GM19324 (cell line): ENCODE data around the gene SENP7.
"Not testable (repeated sequence)": the region's sequence is repeated elsewhere in the genome, so short reads cannot be mapped to it uniquely, and the experiment has no call there.

Source experiments
- ATAC-seq: cut with Tn5 transposase; IDR thresholded peaks from one replicate; pipeline ENCODE4 v1.9.1; 2021; ENCODE audit warnings: mild to moderate bottlenecking, moderate library complexity; ENCODE audit not compliant: unreplicated experiment, low FRiP score

The SENP7 gene

GRCh38 chr3:101377796-101378195, 135.2 kb downstream of the SENP7 start:
- ATAC-seq = no peak

DNA sequence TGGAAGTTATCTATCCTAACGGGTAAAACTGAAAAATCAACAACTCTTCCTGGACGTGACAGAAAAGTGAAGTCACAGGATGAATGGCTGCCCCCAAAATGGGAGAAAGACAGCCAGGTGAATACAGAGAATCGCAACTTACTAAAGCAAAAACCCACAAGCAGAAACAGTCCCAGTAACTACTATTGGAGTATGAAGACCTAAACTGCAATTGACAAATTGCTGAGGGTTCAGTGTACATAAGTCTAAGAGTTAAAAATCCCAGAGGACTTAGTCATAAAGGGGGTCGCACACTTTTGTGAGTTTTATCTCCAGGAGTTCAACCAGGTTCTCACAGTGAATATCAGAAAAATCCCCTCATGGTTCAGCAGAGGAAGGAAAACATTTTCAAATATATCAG, 135.8 kb downstream of the SENP7 start:
- ATAC-seq = no peak

DNA sequence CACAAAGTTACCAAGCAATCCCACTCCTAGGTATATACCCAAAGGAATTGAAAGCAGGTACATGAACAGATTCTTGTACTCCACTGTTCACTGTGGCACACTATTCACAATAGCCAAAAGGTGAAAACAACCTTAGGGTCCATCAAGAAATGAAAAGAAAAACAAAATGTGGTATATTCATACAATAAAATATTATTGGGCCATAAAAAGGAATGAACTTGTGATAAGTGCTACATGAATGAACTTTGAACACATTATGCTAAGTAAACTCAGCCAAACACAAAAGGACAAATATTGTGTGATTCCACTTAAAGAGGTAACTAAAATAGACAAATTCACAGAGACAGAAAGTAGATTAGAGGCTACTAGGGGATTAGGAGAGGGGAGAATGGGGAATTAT, 137.4 kb downstream of the SENP7 start:
- ATAC-seq = no peak

DNA sequence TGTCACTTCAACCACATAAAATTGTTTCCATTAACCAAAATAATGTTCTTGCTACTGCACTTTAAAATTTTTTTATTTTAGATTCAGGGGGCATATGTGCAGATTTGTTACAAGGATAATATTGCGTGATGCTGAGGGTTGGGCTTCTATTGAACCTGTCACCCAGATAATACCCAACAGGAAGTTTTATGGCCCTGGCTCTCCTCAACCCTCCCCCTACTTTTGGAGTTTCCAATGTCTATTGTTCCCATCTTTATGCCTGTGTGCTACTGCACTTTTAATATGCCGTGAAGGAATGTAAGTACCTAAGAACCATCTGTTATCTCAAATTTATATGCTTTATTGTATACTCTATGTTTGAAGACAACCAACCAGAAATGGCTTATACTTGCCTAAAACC, 150.6 kb downstream of the SENP7 start:
- no peak for ATAC-seq

DNA sequence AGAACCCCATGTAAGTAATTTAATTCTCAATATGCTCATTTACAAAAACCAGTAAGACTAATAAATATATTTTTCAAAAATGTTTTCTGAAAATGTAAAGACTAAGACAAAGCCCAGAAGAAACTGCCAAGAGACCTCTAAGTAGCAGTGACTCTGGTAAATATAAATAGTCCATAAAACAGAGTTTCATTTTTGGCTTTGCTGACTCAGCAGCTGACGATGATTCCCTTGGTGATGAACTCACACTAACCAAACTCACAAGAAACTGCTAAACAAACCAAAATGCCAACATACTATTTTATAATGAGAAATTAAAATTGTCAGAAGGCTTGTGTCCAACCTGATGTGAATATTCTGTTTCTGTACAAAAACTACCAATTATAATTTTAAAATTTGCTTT, 161.2 kb downstream of the SENP7 start:
- ATAC-seq = no peak

GRCh38 chr3:101340591-101340990, 172.4 kb downstream of the SENP7 start:
- ATAC-seq = no peak

GRCh38 chr3:101333883-101334282, 179.1 kb downstream of the SENP7 start:
- ATAC-seq = no peak

- no peak for ATAC-seq
Observed at GRCh38 chr3:101329016-101329673, 183.9 kb downstream of the SENP7 start.

- no peak for ATAC-seq
Observed at GRCh38 chr3:101325393-101326134, 187.4 kb downstream of the SENP7 start.

GRCh38 chr3:101320475-101320874, 192.5 kb downstream of the SENP7 start, which contains the start of gene IMPG2:
Gene IMPG2, minus strand, starts transcription at chr3:101320575. Its CDS starts 203 bp downstream, at chr3:101320372.
- ATAC-seq = no peak

DNA sequence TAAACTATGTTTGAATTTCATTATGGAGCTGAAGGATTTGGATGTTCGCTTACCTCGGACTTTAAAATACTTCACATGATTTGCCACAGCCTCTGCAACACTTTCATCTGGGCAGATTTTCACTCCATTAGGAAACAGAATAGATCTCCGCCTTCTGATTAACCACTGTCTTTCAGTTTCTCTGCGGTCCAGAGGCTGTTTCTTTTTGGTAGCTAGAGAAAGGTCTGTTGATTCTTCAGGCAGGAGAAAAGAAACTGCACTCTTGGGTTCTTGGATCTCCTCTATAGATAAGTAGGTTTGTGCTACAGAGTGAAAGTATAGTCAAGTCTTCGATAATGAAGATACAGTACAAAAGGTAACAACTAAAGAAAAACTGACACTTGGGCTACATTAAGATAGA, 193.5 kb downstream of the SENP7 start:
- no peak for ATAC-seq

GRCh38 chr3:101312545-101312944, 200.5 kb downstream of the SENP7 start:
- ATAC-seq = no peak

- no peak for ATAC-seq
Observed at GRCh38 chr3:101311676-101312075, 201.3 kb downstream of the SENP7 start.

GRCh38 chr3:101310978-101311375, 202.0 kb downstream of the SENP7 start:
- ATAC-seq = no peak

DNA sequence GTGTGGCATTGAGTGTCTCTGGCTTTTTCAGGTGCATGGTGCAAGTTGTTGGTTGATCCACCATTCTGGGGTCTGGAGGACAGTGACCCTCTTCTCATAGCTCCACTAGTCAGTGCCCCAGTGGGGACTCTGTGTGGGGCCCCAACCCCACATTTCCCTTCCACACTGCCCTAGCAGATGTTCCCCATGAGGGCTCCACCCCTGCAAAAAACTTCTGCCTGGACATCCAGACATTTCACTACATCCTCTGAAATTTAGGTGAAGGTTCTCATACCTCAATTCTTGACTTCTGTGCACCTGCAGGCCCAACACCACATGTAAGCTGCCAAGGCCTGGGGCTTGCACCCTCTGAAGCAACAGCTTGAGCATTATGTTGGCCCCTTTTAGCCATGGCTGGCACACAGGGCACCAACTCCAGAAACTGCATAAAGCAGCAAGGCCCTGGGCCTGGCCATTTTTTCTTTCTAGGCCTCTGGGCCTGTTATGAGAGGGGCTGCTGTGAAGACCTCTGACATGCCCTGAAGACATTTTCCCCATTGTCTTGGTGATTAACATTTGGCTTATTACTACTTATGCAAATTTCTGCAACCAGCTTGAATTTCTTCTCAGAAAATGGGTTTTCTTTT, 204.8 kb downstream of the SENP7 start:
- ATAC-seq = not testable (repeated sequence)

GRCh38 chr3:101303836-101304235, 209.2 kb downstream of the SENP7 start:
- no peak for ATAC-seq

DNA sequence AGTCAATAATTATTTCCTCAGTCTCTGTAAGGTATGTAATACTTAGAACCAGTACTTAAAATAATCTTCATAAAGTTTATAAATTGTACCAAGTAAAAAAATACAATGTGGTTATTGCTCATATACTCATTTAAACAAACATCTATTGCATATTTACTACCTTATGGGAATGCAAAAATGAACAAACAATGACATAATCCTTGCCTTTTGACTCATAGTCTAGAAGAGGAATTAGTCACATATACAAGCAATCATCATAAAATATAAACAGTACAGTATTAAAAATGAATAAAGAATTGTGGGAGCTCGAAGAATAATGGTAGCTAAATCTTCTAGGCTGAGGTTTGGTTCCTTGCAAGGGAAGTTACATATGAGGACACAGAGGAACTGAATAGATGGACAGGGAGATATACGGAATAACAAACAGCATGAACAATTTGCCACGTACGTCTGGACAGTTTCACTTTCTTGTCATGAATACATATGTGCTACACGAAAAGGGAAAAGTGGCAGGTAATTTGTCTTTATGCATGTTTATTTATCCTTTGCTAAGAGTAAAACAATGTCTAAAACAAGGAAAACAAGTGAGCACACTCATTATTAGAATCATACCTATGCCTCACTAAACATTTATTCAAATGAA, 209.8 kb downstream of the SENP7 start:
- ATAC-seq = no peak

DNA sequence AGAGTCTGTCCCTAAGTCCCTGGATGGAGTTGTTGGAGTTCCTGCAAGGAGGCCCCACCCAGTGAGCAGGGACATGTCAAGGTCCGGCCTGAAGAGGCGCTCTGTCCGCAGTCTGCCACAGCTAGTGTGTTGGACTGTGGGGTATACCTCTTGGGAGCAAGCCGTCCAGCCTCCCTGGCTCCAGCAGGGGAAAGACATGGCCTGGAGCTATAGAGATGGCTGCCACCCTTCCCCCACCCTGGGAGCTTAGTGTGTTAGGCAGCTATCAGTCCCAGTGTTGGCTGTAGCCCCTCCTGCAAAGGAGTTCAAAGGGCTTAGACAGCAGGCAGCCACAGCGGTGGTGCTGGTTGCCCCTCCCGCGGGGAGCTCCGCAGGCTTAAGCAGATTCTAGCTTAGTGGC, 212.9 kb downstream of the SENP7 start:
- ATAC-seq = no peak

- no peak for ATAC-seq
Observed at GRCh38 chr3:101292027-101292426, 221.0 kb downstream of the SENP7 start.

- no peak for ATAC-seq
Observed at GRCh38 chr3:101288294-101288693, 224.7 kb downstream of the SENP7 start.

GRCh38 chr3:101284757-101285156, 228.3 kb downstream of the SENP7 start:
- no peak for ATAC-seq
